Tibial nerve (tissue), 3 donors: ENCODE results near the gene DOC2A.

Experiments
- POLR2A ChIP-seq, 2 donors: fragments of 450-650 bp; IDR thresholded peaks; one replicate each; pipeline ENCODE4 v1.6.1; 2017; ENCODE audit warnings: antibody characterized with exemption in 2 of 2, mild to moderate bottlenecking in 2 of 2, moderate library complexity in 2 of 2
- TF ChIP-seq, protein P1 (sequence below), 5 experiments: fragments of 200-600 bp in 3 of 5; fragments of 450-650 bp in 2 of 5; sonication (generic) in 3 of 5; IDR thresholded peaks; one replicate each; pipeline ENCODE4 v1.5.1; 2016 to 2019; ENCODE audit warnings: antibody characterized with exemption in 5 of 5, mild to moderate bottlenecking in 3 of 5, moderate library complexity in 2 of 5

DNA sequence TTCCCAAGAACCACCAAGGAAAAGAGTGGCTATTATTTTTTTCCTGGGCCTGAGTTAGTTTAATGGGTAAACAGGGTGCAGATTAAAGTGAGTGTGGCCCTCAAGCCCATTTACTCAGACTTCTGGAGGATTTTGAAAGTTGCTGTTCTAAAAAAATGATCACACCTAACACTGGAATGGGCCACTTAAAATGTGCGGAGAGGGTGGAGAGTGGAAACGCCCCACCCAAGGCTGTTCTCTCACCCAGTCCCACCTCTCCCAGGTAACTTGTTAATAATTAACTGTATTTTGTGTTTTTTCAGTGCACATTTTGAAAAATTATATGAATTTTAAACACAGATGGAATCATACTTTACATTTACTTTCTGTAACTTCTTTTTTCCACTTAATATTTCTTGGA, 20.8 kb downstream of the DOC2A start:
- TF ChIP-seq, protein P1, sequence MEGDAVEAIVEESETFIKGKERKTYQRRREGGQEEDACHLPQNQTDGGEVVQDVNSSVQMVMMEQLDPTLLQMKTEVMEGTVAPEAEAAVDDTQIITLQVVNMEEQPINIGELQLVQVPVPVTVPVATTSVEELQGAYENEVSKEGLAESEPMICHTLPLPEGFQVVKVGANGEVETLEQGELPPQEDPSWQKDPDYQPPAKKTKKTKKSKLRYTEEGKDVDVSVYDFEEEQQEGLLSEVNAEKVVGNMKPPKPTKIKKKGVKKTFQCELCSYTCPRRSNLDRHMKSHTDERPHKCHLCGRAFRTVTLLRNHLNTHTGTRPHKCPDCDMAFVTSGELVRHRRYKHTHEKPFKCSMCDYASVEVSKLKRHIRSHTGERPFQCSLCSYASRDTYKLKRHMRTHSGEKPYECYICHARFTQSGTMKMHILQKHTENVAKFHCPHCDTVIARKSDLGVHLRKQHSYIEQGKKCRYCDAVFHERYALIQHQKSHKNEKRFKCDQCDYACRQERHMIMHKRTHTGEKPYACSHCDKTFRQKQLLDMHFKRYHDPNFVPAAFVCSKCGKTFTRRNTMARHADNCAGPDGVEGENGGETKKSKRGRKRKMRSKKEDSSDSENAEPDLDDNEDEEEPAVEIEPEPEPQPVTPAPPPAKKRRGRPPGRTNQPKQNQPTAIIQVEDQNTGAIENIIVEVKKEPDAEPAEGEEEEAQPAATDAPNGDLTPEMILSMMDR (IDR thresholded peaks at IDR 0.05) = no peak
- no peak for TF ChIP-seq POLR2A (IDR thresholded peaks at IDR 0.05)
